ENCODE data around the gene TNFRSF8.

TNFRSF8 gene

DNA sequence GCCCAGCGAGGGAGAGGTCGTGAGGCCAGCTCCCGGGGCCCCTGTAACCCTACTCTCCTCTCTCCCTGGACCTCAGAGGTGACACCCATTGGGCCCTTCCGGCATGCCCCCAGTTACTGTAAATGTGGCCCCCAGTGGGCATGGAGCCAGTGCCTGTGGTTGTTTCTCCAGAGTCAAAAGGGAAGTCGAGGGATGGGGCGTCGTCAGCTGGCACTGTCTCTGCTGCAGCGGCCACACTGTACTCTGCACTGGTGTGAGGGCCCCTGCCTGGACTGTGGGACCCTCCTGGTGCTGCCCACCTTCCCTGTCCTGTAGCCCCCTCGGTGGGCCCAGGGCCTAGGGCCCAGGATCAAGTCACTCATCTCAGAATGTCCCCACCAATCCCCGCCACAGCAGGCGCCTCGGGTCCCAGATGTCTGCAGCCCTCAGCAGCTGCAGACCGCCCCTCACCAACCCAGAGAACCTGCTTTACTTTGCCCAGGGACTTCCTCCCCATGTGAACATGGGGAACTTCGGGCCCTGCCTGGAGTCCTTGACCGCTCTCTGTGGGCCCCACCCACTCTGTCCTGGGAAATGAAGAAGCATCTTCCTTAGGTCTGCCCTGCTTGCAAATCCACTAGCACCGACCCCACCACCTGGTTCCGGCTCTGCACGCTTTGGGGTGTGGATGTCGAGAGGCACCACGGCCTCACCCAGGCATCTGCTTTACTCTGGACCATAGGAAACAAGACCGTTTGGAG, 80.0 kb downstream of the TNFRSF8 start:
- DNase-seq (ENCODE audit: low read depth): no peak

DNA sequence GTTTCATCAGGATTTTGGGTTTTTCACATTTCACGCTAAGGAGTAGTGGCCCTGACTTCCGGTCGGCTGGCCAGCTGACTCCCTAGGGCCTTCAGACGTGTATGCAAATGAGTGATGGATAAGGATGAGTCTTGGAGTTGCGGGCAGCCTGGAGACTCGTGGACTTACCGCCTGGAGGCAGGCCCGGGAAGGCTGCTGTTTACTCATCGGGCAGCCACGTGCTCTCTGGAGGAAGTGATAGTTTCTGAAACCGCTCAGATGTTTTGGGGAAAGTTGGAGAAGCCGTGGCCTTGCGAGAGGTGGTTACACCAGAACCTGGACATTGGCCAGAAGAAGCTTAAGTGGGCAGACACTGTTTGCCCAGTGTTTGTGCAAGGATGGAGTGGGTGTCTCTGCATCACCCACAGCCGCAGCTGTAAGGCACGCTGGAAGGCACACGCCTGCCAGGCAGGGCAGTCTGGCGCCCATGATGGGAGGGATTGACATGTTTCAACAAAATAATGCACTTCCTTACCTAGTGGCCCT, 80.6 kb downstream of the TNFRSF8 start:
- no peak for DNase-seq (ENCODE audit: low read depth)

DNA sequence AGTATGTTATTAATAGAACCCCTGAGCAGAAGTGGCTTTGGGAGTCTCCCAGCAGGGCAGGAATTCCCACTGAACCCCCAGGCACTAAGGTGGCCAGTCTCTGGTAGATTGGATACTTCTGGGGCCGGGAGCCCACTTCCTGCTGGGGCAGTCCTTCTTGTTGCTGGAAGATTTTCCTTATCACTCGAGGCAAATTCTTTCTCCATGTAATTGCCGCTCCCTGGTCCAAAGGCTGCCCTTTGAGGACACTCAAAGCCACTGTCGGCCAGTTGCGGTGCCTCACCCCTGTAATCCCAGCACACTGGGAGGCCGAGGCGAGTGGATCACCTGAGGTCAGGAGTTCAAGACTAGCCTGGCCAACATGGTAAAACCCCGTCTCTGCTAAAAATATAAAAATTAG, 81.1 kb downstream of the TNFRSF8 start:
- no peak for DNase-seq (ENCODE audit: low read depth)

DNA sequence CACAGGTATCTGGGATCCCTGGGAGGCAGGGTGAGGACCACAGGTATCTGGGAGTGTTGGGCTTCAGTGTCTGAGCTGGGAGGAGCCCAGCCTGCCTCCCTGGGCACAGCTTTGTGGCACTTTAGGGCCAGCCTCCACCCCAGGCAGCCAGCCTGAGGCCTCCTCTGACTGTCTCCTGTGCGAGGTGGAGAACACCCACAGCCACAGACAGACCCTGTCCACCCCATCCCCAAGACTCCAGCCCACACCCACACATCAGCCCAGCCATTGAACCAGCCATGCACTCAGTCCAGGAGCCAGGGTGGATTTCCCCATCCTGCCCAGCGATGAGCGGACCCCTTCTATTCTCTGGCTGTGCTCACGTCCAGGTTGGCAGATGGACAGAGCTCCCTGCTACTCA, 81.9 kb downstream of the TNFRSF8 start:
- DNase-seq (ENCODE audit: low read depth): no peak

DNA sequence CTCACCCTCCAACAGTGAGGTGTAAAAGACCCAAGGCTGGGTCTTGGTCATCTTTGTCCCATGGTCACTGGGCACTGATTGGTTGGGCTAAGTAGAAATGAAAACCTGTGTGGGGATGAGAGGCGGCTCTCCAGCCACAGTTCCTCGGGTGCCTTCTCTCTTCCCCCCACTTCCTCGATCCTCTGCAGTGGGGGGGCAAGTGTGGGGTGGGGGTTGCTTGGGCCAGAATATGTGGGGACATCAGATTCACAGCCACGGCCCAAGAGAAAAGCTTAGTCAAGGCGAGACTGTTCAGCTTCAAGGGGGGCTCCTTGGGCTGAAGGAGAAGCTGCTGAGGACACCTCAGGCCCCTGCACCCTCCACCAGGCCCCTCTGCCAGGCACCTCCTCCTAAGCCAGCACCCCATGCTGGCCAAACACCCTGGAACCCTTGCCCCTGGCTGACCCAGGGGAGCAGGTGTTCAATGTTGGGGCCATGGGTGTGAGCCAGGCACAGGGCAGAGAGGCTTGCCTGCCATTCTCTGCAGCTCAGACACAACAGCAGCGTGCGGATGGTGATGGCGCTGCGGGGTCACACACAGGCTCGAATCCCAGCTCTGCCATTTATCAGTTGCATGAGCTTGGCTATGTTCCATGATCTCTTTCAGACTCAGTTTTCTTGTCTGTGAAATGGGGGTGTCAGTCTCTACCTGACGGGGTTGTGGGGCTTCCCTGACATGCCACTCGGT, 82.7 kb downstream of the TNFRSF8 start:
- DNase-seq (ENCODE audit: low read depth): no peak

DNA sequence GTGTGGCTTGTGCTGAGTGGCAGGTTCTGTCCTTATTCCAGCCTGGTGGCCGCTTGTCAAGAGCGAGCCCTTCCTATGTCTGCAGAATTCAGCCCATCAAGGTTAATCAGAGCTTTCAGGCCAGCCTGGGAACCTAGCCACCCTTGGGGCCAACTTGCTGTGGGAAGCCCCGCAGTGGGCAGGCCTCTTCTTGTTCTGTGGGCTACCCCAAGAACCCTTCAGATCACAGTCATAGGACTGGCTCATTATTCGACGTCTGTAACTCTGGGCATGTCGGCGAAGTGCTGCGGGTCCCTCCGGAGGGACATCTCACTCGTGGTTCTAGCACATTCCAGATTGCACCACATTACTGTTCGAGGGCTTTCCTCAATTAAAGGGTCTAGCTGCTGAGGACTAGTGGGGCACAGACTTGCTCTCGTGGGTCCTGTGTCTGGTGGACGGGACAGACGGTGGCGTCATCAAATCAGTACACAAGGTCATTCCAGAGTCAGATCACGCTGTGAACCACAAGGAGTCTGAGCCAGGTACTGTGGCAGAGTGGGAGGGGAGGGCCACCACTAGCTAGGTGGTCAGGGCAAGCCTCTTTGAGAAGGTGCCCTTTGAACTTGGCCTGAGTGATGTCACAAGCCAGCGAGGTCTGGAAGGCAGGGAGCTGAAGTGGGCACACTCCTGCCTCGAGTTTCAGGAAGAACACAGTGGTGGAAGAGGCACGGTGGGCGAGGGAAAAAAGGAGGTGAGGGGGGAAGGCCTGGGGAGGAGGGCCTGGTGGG, 83.4 kb downstream of the TNFRSF8 start:
- no peak for DNase-seq (ENCODE audit: low read depth)

DNA sequence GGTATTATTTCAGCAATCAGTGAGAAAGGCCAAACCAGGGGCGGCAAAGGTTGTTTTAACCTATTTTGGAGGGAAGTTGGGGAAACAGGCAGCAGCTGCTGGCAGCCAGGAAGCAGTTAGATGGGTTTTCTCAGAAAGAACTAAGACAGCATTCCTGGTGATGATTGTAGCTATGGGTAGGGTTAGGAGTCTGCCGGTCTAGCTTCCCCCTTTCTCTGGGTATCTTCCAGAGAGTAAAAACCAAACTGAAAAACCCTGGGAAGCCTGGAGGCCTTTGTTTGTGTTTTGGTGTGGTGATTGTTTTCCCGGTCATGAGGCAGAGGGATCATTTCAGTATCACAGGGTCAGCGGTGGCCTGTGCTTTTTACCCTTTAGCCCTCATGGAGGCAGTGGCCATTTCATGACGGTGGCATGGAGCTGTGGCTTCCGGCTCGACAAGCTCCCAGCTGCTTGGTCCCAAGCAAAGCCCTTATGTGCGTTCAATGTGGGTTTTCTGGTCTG, 84.1 kb downstream of the TNFRSF8 start:
- no peak for DNase-seq (ENCODE audit: low read depth)

DNA sequence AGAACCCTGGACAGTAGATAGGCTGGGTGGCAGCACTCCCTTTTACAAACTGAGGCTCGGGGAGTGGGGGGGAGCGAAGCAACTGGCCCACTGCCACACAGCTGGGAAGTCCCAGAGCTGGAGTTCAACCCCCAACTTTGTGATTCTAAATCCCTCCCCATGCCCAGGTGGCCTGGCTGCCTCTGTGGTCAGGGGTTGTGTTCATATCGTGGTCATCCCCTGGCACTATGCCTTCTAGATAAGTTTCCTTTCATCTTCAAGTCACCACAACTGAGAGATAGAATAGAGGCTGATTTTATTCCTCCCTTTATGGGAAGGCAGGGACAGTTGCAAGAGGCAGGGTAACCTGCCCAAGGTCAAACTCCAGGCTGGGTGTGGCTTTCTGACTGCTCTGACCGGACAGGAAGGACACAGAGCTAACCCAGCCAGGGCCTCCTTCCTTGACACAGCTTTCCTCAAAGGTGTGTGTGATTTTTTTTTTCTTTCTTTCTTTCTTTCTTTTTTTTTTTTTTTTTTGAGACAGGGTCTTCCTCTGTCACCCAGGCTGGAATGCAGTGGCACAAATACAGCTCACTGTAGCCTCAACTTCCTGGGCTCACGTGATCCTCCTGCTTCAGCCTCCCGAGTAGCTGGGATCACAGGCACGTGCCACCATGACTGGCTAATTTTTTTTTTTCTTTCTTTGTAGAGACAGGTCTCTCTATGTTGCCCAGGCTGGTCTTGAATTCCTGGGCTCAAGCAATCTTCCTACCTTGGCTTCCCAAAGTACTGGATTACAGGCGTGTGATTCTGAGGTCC, 85.3 kb downstream of the TNFRSF8 start:
- no peak for DNase-seq (ENCODE audit: low read depth)

DNA sequence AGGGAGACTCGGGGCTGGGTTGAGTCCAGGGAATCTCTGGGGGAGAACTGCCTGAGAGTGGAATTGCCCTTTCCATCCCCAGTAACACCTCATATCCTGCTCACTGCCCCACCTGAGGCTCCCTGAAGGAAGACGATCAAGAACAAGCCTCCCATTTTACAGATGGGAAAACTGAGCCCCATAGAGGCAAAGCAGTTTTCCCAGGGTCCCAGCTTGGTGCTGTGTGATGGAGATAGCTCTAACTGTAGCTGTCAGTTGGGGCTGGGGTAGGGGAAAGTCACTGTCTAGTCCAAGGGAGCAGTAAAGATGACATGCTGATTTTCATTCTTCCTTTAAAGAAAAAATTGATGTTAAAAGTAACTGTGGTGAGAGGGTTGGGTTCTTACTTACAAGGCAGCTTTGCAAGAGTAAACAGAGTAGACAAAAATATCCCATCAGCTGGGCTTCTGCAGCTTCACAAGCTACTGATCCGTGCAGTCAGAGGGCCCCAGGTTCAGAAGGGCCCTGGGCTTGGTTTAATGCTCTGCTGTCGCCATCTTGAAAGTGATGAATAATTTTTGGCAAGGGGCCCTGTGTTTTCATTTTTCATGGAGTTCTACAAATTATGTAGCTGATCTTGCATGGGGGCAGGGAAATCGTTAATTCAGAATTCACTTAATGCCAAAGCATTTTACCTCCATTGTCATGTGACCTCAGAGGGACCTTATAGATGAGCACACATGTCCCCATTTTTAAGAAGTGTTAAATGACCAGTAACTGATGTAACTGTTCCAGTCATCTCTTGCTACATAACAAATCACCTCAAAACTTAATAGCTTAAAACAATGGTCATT, 86.1 kb downstream of the TNFRSF8 start:
- DNase-seq (ENCODE audit: low read depth): no peak

DNA sequence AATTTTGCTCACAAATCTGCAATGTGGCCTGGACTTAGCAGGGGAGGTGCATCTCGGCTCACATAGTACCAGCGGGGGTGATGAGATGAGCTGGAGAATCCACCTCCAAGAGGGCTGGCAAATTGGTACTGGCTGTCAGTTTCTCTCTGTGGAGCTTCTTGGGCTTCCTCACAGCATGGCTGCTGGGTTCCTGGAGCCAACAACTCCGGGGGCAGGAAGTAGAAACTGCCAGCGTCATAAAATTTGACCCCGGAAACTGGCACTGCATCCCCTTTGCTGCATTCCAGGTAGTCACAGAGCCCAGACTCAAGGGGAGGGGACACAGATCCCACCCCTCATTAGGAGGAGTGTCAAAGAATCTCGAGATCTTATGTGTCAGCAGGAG, 86.7 kb downstream of the TNFRSF8 start:
- DNase-seq (ENCODE audit: low read depth): no peak

DNA sequence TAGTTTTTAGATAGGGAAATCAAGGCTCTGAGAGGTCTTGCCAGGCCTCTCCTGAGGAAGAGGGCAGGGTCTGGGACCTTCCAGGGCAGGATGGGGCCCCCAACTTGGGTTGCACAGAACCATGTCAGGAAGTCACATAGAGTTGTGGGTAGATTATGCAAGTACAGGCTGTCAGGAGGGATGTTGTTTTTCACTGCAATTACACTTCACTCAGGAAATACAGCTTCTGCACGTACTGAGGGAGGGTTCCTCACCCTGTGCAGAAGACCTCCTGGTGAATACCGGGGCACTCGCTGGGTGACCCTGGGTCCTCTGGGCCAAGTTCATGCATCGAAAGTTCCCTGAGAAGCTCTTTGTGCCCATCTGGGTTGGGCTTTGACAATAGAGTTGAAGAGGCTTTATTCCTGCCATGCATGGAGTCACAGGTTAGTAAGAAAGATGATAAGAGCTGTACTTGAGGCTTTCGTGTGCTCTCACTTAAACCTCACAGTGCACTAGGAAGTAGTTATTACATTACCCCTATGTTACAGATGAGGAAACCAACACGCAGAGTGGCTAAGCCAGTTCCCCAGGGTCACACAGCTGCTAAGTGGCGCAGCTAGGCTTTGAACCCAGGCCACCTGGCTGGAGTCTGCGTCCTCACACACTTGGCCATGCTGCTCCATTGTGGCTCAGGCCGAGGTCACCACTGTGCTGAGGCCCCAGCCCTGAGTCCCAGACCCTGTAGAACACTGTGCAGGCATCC, 87.5 kb downstream of the TNFRSF8 start:
- no peak for DNase-seq (ENCODE audit: low read depth)

DNA sequence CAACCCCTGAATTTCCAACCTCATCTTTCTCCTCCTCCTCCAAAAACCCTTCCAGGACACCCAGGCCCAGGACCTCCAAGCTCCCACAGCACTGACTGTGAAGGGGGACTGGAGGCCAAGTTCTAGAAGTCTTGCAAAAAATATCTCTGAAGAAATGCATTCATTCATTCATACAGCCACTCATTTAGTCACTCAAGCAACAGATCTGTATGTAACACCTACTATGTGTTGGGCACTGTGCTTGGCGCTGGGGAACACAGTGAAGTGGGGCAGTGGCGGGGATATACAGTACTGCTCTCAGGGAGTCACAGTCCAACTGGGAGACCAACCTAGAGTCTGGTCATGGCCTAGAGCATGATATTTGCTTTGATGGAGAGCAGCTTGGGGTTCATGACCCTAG, 88.4 kb downstream of the TNFRSF8 start:
- DNase-seq (ENCODE audit: low read depth): no peak

DNA sequence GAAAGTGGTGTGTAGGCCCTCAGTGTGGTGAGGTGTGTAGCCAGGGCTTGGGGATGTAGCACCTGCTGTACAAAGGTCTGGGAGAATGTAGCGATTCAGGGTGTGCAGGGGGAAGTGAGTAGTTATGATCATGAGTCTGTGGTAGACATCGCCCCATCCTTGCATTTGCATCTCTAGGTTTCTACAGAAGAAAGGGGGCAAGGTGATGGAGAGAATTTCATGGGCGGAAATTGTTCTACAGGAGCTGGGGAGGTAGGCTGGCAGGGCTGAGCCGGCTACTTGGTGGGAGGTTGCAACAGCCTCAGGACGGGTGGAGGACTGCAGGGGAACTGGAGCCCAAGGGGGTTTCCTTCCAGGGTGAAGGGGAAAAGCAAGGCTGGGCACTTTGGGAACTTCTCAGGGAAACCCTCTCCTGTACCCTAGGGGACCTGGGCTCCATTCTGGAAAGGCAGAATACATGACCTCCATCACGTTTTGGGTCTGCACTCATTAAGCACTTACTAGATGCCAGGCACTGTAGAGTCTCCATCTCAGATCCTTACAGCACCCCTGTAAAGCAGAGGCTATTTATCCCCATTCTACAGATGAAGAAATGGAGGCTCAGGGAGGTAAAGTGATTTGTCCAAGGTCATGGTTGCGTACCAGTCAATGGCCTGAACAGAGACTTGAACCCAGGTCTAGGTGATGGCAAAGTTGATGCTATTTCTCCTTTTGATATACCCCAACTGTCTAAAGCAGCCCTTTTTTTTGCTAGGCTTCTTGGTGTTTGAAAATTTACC, 89.2 kb downstream of the TNFRSF8 start:
- no peak for DNase-seq (ENCODE audit: low read depth)

DNA sequence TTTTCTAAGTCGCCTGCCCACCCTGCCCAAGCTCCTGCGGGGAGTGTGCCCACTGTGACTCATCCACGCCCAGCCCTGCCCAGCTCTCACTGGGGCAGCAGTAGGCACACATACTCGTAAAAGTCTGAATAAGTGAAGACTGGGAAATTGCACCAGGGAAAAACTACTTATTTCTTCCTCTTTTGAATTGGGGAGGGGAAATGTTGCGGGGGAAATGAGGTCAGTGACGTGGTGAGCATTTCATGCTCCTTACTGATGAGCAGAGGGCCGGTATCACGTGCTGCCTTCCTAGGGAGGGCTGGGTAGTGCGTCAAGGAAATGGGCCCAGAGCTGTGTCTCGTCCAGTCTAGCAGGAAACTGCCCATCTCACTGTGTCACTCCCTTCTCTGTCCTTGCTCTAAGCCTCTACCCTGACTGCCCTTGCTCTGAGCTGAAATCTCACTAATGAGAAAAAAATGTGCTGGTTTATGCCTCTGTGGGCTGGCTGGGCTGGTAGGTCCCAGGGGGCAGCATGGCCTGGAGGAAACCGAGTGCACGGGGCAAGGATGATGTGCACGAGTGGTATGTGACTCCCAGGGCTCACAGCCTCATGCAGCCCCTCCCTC, 90.2 kb downstream of the TNFRSF8 start:
- no peak for DNase-seq (ENCODE audit: low read depth)

DNA sequence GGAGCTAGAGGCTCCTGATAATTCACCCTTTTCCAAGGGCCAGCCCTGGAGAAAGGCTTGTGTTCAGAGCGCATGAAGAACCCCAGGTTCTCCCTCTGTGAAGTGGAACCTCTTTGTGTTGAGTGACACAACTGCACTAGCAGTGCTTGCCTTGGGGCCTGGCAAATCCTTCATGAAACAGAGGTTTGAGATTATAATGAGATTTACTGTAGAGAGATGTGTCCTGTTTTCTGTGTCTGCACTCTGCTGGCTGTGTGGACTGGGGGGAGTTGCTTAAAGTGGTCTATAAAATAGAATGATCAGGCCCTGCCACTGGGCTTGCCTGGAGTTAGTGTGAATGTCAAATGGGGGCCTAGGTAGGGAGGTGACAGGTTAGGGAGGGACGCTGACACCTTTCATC, 92.2 kb downstream of the TNFRSF8 start:
- DNase-seq (ENCODE audit: low read depth): no peak

DNA sequence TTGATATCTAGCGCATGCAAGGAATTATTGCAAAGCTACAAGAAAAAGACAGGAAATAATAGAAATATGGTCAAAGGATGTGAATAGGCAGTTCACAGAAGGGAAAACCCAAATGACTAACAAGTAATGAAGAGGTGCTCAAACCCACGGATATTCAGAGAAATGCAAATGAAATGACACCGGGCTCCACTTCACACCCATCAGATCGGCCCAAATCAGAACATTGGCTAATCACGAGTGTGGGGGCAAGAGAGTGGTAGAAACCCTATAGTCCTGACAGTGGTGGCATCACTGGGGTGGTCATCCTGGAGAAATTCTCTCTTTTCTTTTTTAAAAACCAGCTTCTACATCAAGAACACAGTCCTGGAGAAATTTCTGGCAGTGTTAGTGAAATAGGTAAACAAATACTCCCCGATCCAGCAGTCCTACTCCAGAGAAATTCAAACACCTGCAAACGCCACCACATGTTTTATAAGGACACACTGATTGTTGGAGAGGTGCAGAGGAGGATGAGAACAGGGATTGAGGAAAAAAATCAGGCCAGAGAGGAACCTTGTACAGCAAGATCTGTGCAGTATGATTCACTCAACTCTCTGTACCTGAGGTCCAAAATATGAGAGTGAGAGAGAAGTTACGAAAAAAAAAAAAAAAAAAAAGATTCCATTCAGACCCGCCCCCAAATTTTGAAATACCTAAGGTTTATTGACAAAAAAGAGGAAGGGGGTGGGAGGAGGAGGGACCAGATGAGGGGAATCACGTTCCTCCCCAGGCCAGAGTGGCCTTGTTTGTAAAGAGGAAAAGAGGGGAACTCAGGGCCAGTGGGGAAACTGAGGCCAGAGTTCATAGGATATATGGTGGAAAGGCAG, 94.5 kb downstream of the TNFRSF8 start:
- no peak for DNase-seq (ENCODE audit: low read depth)

DNA sequence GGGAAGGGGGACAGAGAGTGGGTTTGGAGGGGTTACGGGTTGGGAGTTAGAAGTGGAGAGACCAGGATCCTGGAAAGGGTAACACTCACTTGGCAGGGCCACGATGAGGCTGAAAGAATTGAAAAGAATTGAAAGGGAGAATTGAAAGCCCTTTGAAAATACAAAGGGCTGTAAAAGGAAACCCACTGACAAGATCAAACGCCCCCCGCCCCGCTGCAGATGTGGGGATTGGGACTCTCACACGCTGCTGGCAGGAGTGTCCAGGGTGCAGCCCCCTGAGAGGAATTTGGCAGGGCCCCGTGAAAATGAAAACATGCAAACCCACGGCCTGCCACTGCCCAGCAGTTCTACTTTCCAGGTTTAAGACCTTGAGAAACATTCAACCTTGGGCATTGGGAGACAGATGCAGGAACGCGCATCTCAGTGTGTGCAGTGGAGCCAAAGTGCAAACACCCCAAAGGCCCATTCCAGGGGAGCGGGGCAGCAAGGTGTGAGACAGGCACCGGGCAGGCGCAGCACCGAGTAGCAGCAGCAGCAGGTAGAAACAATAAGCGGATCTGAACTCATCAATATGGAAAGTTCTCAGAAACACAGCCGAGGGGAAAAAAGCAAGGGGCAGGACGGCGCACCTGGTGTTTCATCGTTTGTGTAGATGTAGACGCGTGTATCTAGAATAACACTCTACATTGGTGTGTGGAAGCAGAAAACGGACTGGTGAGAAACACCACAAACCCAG, 95.4 kb downstream of the TNFRSF8 start:
- DNase-seq (ENCODE audit: low read depth): no peak
